HG03439 (cell line): ENCODE data around the gene GRAMD1B.
"Not testable (repeated sequence)": the region's sequence is repeated elsewhere in the genome, so short reads cannot be mapped to it uniquely, and the experiment has no call there.

Experiments used
- ATAC-seq: cut with Tn5 transposase; IDR thresholded peaks from one replicate; pipeline ENCODE4 v1.9.1; 2021; ENCODE audit warnings: mild to moderate bottlenecking, moderate library complexity; ENCODE audit not compliant: unreplicated experiment

The GRAMD1B gene

DNA sequence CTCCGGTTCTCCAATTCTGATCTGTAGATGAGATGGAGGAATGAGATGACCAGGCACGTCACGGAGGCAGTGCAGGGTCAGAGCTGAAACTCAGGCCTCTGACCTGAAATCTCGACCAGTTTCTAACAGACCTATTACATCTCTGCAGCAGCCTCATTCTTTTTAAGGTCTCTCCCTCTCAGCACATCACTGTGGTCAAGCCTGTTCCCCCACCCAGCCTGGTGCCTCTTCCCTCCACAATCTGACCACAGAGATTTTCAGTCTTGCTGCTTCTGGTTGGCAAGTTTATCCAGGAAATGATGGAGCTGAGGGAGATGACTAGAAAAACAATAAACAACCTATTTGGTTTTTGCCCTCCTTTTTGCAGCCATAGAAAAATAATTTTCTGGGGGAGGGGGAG, 9.5 kb downstream of the GRAMD1B start:
- ATAC-seq, result no peak

DNA sequence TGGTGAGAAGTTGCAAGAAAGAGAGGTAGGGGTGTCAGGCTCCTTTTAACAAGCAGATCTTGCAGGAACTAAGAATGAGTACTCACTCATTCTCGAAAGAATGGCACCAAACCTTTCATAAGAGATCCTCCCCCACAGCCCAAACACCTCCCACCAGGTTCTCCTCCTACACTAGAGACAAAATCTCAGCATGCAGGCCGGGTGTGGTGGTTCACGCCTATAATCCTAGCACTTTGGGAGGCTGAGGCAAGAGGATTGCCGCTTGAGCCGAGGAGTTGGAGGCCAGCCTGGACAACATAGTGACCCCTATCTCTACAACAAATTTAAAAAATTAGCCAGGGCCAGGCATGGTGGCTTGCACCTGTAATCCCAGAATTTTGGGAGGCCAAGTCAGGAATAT, 11.1 kb downstream of the GRAMD1B start:
- ATAC-seq, result no peak

DNA sequence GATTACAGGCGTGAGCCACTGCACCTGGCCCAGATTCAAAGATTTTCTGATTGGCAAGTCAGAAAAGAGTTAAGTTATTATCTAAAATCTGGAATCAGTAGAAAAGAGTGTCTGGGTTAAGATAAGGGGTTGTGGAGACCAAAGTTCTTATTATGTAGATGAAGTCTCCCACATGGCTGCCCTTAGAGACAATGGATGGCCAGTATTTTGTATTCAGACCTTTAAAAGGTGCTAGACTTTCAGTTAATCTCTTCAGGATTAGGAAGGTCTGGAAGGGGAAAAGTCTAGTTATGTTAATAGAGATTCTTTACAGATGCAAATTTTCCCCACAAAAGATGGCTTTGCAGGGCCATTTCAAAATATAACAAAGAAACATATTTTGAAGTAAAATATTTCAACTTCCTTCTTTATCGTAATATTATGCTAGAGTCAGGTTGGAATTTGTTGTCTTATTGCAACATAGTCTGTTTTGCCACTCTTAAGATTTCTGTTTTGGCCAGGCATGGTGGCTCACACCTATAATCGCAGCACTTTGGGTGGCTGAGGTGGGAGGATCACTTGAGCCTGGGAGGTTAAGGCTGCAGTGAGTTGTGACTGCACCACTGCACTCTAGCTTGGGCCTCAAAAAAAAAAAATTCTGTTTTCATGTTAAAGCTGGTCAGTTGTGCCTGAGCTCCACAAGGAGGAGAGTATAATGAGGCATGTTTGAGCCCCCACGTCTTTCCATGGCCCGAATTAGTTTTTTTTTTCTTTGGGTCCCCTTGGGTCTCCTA, 14.0 kb downstream of the GRAMD1B start:
- no peak for ATAC-seq

DNA sequence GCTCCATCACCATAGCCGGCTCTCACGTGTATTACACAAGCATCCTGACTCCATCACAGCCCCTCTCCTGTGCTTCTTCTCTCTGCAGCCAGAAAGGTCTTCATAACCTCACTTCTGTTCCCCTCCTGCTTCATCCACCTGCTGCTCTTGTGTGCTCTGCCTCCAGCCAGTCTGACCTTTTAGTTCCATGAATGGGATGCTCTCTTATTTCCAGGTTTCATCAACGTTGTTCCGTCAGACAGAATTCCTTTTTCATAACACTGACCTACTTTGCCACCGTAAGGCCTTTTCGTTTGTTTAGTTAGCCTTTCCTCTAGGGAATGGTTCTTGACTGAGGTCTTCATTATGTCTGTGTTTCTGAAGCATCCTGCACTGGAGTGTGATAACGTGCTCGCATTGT, 18.8 kb downstream of the GRAMD1B start:
- no peak for ATAC-seq

DNA sequence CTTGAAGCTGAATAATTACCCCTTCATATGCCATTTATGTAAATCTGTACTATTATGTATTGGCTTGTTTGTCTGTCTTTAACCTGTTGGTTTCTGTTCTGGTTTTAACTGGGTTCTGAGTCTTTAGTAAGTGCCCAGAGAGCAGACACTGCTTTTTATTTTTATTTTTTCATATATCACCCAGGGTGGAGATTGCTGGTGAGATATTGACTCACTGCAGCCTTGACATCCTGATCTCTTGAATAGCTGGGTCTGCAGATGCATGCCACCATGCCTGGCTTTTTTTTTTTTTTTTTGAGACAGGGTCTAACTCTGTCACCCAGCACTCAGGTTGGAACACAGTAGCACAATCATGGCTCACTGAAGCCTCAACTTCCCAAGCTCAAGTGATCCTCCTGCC, 19.4 kb downstream of the GRAMD1B start:
- no peak for ATAC-seq

DNA sequence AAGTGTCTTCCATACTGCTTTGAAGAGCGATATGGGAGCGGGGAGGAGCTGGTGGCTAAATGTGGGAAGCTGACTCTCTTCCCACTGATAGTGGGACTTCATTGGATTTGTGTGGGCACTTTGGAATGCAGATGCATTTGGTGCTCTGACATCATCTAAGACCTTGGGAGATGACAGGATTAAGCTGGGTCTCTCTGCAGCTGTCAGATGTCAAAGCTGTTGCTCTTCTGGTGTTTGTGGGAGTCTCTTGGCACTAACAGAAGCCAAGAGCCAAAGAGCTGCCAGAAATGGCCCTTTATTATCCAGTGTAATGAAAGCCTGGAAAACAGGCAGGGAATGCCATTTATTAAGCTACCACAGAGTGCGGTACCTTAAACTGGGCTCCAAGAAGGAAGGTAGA, 20.6 kb downstream of the GRAMD1B start:
- ATAC-seq, result no peak

DNA sequence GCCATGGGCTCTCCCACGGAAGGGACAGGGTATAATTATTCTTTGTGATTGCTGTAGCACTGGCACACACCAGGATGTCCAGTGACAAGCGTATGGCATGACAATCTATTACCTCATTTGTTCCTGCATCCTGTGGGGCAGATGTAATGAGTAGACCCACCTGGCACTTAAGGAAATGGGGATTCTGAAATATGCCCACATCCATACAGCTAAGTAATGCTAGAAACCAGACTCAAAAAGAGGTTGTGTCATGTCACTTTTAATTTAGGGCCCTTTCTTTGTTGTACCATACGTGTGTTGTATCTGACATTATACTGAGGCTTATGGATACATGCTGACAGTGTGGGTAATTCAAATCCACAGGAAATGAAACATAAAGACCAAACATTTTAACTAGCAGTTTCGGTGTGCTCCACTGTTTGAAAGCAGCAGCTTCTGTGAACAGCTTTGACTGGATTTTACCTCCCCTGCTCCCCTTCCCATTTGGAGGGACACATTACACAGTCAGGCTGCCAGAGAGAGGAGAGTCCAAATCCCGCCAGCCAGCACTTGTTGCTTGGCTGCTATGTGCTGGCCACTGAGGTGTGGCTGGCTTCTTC, 21.2 kb downstream of the GRAMD1B start:
- ATAC-seq, result no peak

DNA sequence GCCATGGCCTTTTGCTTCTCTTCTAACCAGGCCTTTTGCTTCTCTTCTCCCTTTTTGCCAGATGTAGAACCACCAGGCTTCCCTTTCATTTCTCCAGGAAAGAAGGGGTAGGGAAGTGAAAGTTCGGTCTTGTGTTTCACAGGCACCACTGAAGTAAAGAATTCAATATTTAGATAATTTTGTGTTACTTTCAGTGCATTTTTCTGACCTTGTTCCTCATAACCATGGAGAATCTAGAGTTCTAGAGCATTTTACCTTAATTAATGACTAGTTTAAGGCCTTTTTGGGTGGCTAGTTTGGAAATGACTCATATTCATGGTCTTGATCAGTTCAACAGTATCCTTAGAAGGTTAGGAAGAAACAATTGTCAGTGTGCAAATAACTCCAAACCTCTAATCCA, 22.7 kb downstream of the GRAMD1B start:
- ATAC-seq, result no peak

DNA sequence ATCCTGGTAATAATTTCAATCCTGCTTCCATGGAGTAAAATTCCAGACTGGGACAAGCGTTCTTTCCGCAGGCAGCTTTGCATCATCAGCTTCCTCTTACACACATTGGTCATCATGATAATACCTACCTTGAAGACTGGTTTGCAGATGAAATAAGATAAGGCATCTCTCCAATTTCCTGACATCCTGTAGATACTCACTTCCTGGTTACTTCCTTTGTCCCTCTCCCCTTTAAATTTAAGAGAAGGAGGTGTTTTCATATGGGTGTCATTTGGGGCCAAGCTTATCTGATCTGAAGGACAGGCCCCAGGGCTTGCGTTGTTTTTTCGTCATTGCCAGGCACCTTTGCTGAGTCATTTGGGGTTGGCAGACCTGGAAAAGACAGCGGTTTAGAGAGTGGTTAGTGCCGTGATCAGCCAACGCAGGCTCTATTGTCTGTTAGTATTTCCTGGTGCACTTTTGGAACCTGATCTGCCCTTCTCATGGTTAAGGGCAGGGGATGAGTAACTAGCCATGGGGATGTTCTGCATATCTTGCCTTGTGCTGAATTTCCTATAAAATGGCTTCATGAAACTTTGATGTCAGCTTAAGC, 24.1 kb downstream of the GRAMD1B start:
- no peak for ATAC-seq

DNA sequence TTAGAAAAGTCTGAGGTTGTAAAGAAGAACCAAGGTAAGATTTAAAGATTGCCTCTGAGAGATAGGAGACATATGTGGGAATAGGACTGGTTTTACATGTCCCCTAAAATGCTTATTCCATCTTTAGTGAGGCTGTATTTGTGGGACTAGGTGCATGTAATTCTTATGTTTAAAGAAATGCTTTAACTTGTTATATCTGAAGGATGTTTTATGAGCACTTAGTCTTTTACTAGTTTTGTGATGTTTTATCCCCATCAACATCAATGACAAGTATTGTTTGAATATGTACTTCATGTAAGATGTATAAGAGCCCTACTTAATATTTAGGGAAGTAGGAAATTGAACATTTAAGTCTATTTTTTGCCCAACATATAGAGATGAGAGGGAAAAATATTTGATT, 24.7 kb downstream of the GRAMD1B start:
- ATAC-seq, result no peak

DNA sequence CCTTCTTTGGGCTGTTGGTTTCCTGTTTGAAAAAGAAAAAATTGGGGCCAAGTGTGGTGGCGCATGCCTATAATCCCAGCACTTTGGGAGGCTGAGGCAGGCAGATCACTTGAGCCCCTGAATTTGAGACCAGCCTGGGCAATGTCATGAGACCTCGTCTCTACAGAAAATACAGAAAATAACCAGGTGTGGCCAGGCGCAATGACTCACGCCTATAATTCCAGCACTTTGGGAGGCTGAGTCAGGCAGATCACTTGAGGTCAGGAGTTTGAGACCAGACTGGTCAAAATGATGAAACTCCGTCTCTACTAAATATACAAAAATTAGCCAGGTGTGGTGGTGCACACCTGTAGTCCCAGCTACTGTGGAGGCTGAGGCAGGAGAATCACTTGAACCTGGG, 26.4 kb downstream of the GRAMD1B start:
- ATAC-seq, result not testable (repeated sequence)

DNA sequence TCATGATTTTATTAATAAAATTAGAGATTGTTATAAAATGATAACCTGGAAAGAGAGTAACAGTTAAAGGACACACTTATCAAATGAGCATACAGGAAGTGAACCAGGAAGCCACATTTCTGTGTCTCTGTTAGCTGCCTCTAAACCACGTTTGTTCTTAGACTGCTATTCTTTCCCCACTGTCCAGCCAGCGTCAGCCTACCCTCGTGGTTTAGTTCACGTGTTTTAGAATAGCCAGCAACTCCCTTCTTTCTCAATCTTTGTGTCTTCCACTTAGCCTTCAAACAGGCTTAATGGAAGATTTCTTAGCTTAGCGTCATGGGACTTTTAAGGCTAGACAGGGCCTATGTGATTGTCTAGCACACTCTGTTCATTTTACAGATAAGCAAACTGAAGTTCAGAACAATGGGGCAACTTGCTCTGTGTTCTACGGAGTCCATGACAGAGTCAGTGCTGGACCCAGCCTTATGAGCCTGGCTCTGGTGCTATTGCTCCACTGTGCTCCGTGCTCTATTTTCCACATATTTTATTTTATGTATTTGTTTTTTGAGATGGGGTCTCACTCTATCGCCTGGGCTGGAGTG, 27.2 kb downstream of the GRAMD1B start:
- no peak for ATAC-seq

DNA sequence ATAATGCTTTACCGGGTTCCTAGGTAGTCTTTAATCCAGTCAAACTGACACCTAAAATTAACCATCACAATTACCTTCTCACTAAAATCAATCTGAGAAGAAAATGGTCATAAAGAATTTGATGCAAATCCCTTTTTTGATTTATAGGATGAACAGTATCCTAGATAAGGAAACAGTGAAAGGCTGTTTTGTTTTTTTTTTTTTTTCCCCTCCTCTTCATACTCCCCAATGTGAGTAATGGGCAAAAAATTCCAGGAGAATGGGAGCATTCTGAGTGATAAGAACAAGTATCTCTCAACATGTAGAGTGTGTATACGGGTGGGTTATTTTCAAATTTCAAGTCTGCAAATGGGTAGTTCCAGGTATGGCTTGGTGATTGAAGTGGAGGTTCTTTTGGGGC, 28.4 kb downstream of the GRAMD1B start:
- ATAC-seq, result no peak

DNA sequence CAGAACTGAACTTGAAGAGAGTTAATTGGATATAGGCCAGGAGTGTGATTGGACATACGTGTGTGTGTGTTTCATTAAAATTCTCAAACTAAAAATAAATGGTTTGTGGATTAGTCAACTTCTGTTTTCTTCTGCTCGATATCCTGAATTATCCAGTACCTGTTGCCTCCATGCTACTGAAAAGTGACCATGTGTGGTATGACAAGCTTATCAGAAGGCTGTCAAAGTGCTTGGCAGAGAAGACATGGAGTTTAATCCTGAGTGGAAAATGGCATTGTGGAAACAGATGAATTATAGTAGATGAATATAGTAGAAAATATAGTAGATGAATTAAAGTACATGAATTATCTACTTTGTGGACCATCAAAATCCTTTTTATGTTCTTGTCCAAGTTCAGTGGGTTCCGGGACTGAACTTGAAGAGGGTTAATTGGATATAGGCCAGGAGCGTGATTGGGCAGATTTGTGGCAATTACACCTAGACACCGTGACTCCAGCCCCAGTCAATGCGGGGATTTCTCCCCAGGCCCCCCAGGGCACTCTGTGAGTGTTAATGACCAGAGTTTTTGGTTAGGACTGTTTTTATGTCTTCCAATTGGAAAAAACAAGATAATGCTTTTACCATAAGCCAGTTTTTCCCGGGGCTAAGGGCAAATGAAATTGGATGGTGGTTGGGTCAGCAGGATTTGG, 30.1 kb downstream of the GRAMD1B start:
- ATAC-seq, result no peak

DNA sequence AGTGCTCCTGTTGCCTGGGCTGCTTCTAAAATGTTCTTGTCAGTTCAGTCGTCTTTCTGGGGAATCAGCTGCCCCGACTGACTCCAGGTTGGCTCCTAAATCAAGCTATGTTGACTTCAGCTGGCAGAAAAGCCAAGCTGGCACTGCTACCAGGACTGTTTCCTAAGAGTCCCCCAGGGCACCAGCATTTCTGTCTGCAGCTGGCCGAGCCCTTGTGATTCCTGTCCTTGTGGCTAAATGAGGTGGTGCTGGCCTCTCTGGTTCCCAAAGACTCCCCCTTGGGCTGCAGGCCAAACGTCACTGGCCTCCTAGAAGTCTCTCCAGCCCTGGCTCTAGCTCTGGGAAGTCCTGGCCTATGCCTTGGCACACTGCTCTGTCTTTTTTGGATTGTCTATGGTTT, 31.1 kb downstream of the GRAMD1B start:
- no peak for ATAC-seq

DNA sequence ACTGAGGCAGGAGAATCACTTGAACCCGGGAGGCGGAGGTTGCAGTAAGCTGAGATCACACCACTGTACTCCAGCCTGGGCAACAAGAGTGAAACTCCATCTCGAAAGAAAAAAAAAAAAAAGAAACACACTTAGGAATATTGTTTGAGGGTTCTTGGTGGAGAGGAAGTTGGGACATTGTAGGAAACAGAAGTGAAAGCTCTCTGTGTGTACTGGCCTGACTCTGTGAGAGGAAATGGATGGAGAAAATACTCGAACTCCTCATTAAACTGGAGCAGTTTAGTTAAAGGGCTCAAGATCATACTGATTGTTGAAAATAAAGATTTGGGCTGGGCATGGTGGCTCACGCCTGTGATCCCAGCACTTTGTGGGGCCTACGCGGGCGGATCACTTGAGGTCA, 35.6 kb downstream of the GRAMD1B start:
- not testable (repeated sequence) for ATAC-seq

DNA sequence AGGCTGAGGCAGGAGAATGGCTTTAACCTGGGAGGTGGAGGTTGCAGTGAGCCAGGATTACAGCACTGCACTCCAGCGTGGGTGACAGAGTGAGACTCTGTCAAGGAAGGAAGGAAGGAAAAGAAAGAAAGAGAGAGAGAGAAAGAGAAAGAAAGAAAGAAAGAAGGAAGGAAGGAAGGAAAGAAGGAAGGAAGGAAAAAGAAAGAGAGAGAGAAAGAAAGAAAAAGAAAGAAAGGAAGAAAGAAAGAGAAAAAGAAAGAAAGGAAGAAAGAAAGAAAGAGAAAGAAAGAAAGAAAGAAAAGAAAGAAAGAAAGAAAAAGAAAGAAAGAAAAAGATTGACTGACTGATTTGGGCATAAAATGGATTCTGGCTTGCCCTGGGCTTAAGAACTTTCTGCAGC, 36.1 kb downstream of the GRAMD1B start:
- ATAC-seq, result not testable (repeated sequence)

DNA sequence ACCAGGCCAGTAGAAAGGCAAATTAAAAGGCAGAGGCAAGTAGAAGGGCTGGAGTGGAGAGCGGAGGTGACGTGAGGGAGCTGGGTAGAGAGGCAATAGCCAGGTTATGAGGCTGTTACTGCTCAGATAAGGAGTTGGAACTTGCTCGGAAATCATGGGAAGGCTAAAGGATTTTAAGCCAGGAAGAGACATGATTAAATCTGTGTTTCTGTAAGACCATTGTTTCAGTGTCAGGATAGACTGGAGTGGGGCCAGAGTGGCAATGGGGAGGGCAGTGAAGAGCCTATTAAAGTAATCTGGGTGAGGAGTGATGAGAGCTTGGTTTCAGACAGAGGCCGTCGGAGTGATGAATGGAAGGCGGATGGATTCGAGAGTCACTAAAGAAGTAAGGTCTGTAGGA, 39.0 kb downstream of the GRAMD1B start:
- ATAC-seq, result no peak

DNA sequence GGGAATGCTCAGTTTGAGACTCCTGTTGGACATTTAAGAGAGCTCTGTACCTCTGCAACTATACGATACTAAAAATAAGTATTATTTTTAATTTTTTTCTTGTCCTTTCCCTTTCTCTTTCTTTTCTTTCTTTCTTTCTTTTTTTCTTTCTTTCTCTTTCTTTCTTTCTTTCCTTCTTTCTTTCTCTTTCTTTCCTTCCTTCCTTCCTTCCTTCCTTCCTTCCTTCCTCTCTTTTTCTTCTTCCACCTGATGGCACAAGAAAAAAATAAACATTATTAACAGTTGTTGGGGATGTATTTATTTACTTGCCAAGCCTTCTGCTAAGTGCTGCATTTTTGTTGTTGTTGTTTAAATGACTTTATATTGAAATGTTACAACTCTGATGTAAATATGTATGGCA, 39.5 kb downstream of the GRAMD1B start:
- no peak for ATAC-seq

DNA sequence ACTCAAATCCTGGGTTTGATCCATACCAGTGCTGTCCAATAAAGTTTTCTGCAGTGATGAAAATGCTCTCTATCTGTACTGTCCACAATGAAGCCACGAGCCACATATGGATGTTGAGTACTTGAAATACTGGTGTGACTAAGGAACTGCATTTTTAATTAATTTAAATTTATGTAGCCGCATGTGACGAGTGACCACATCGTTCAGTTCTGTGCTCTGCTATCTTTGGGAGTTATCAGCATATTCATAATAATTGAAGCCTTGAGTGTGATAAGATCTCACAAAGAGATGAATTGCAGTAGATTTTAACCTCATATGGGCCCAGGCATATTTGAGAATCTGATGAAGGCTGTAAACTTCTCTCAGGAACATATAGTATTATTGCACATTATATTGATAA, 40.8 kb downstream of the GRAMD1B start:
- no peak for ATAC-seq

DNA sequence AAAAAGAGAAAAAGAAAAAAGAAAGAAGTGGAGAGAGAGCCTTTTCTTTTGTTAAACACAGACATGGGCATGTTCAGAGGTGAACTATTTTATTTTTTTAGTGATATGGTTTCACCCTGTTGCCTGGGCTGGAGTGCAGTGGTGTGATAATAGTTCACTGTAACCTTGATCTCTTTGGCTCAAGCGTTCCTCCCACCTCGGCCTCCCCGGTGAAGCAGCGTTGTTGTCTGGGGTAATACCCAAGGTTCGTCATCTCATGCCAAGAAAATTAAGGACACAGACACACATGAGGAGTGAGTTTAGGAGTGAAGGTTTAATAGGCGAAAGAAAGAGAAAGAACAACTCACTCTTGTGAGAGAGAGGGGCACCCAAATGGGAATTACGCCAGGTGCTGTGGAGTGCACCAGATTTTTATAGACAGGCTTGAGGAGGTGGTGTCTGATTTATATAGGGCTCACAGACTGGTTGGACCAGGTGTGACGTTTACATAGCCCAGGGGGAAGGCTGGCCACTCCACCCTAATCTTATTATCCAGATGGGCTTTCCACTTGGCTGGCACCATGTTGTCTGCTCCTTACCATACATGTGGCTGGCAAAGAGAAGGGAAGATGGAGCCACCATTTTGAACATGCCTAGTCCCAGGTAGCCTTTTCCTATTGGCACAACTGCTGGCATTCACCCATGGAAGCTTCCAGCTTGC, 42.3 kb downstream of the GRAMD1B start:
- no peak for ATAC-seq
